KBM-7 (cell line): Measurements from ENCODE around the gene OSCP1.
A peak's percentile ranks its signal among the peaks of the same experiment; 100 is the strongest.
"Not testable (repeated sequence)": the region's sequence is repeated elsewhere in the genome, so short reads cannot be mapped to it uniquely, and the experiment has no call there.

Source experiments
- DNase-seq: peaks from one replicate; pipeline ENCODE4 v3.0.0-alpha.2; 2015
- in situ Hi-C: fragments of 300-500 bp; cut with MboI; formaldehyde crosslinking; loops from 2 replicates; pipeline ENCODE4 v1.14.3; 2020; ENCODE audit warnings: low sequenced_read_pairs, low pct_unique_long_range_greater_than_20kb, mixed read lengths

OSCP1 gene

GRCh38 chr1:36450270-36450918 is at the start of gene OSCP1:
Gene OSCP1 (minus strand): TSS chr1:36450451. CDS start chr1:36450369, 82 bp downstream.
- in situ Hi-C loops: no loop called here
- DNase-seq: no peak

- in situ Hi-C loops: no loop called here
- no peak for DNase-seq
Measured at GRCh38 chr1:36497207-36497606, 47.0 kb upstream of the OSCP1 start.

- no peak for DNase-seq
- in situ Hi-C loops: no loop called here
Measured at GRCh38 chr1:36494971-36495370, 44.7 kb upstream of the OSCP1 start.

GRCh38 chr1:36493524-36493923 is 43.3 kb upstream of the OSCP1 start:
- DNase-seq: no peak

GRCh38 chr1:36492491-36492890 is 42.2 kb upstream of the OSCP1 start:
- peak; percentile 10 for DNase-seq
- in situ Hi-C loops: no loop called here

More at GRCh38 chr1:36493524-36493923, 43.3 kb upstream of the OSCP1 start:
- in situ Hi-C loops: no loop called here

GRCh38 chr1:36489258-36490051 is 39.2 kb upstream of the OSCP1 start:
- in situ Hi-C loops, DNase-seq: not testable (repeated sequence)

GRCh38 chr1:36487906-36488305 is 37.7 kb upstream of the OSCP1 start:
- in situ Hi-C loops: no loop called here
- DNase-seq: no peak

GRCh38 chr1:36487336-36487725 is 37.1 kb upstream of the OSCP1 start:
- in situ Hi-C loops, DNase-seq: not testable (repeated sequence)

- in situ Hi-C loops: no loop called here
- peak; percentile 58 for DNase-seq
Measured at GRCh38 chr1:36486439-36487335, 36.4 kb upstream of the OSCP1 start.

- in situ Hi-C loops: no loop called here
- no peak for DNase-seq
Measured at GRCh38 chr1:36486093-36486438, 35.8 kb upstream of the OSCP1 start.

- no peak for DNase-seq
- in situ Hi-C loops: no loop called here
Measured at GRCh38 chr1:36484099-36484498, 33.8 kb upstream of the OSCP1 start.

GRCh38 chr1:36482724-36483388 is 32.6 kb upstream of the OSCP1 start, which contains the start of gene CSF3R:
Gene CSF3R (minus strand): TSS chr1:36482913. CDS start chr1:36479496, 3,417 bp downstream.
- in situ Hi-C loops: no loop called here
- peak; percentile 55 for DNase-seq

- in situ Hi-C loops: no loop called here
- DNase-seq: no peak
Measured at GRCh38 chr1:36481771-36482723, 31.8 kb upstream of the OSCP1 start.

GRCh38 chr1:36481091-36481490 is 30.8 kb upstream of the OSCP1 start:
- no peak for DNase-seq
- in situ Hi-C loops: no loop called here

- in situ Hi-C loops: no loop called here
- no peak for DNase-seq
Measured at GRCh38 chr1:36480161-36480560, 29.9 kb upstream of the OSCP1 start.

GRCh38 chr1:36479505-36480051 is 29.3 kb upstream of the OSCP1 start:
- peak; percentile 29 for DNase-seq
- in situ Hi-C loops: no loop called here

GRCh38 chr1:36477615-36478014 is 27.4 kb upstream of the OSCP1 start:
- in situ Hi-C loops, DNase-seq: not testable (repeated sequence)

GRCh38 chr1:36476945-36477344 is 26.7 kb upstream of the OSCP1 start:
- DNase-seq: no peak
- in situ Hi-C loops: no loop called here
